Activated T-cell treated with anti-CD3 and anti-CD28 coated beads, Interleukin-2, amount 50 U/mL, for 72 hours (primary cell): ENCODE data around the gene ICAM1. TPM values are rescaled to one million over a fixed set of nuclear protein-coding genes. Genes with fewer than 3 reads are reported as not detected.
"Not testable (repeated sequence)": the region's sequence is repeated elsewhere in the genome, so short reads cannot be mapped to it uniquely, and the experiment has no call there.

Experiments used
- ATAC-seq, 2 donors: fragments of 150-1000 bp; cut with Tn5 transposase; replicated peaks in 1 of 2; 2 replicates each; pipeline ENCODE4 v1.10.0; 2021; ENCODE audit warnings: moderate library complexity in 2 of 2, mild to moderate bottlenecking in 1 of 2
- DNase-seq, 2 donors: peaks; one replicate each; pipeline ENCODE4 v3.0.0; 2021 to 2022; ENCODE audit warnings: mixed read lengths in 1 of 2
- H3K27ac Mint-ChIP-seq: one replicate; pipeline ENCODE4 v1.8.0; 2022; ENCODE audit warnings: mild to moderate bottlenecking, moderate library complexity, mixed read lengths
- H3K27me3 Mint-ChIP-seq: one replicate; pipeline ENCODE4 v1.8.0; 2022; ENCODE audit warnings: low read depth, mixed read lengths
- H3K36me3 Mint-ChIP-seq, 2 donors: one replicate each; pipeline ENCODE4 v1.8.0; 2022; ENCODE audit warnings: mixed read lengths in 2 of 2, mild to moderate bottlenecking in 1 of 2; ENCODE audit not compliant: insufficient read depth in 2 of 2
- H3K4me1 Mint-ChIP-seq: one replicate; pipeline ENCODE4 v1.8.0; 2022; ENCODE audit warnings: low read depth, mixed read lengths
- H3K4me3 Mint-ChIP-seq, 2 donors: one replicate each; pipeline ENCODE4 v1.8.0; 2022; ENCODE audit warnings: mild to moderate bottlenecking in 2 of 2, mixed read lengths in 2 of 2, moderate library complexity in 2 of 2
- H3K9me3 Mint-ChIP-seq, 2 donors: one replicate each; pipeline ENCODE4 v1.8.0; 2022; ENCODE audit warnings: mixed read lengths in 2 of 2
- total RNA-seq, 2 donors: library from RNA; stranded (reverse); gene quantifications; one replicate each; pipeline ENCODE4 v1.2.3, GENCODE V29; 2022

ICAM1 gene
- total RNA-seq, 2 donors from 2014 or later, result 20.7 to 40.1 TPM

DNA sequence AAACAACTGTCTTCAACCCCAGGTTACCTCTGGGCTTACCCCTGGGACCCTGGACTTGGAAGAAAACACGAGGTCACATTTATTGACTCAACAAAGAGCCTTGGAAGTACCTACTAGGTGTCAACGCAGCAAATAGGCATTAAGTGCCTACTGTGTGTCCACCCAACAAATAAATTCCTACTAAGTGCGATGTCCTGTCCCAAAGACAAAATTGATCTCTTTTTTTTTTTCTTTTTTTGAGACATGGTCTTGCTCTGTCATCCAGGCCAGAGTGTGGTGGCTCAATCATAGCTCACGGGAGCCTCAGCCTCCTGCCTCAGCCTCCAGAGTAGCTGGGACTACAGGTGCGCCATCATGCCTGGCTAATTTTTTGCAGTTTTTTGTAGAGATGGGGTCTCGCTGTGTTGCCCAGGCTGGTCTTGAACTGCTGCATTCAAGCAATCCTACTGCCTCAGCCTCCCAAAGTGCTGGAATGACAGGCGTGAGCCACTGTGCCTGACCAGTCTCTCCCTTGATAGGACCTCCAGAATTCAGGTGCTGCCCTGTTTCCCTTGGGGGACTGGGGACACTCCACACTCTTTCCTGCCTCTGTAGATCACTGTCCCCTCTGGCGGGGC lies 39.2 kb upstream of the ICAM1 start:
- Mint-ChIP-seq H3K27me3 (no peaks in the 10 kb centered on the region), H3K4me3 (peak overlapping the region; percentile 93), H3K4me1 (peaks cover 31% of the 10 kb centered on the region), H3K36me3 (peaks cover 0 to 2% of the 10 kb centered on the region in 2 donors), H3K27ac (no peak overlapping the region), H3K9me3 (no peaks in the 10 kb centered on the region)
- no peak for ATAC-seq
- no peak for DNase-seq

DNA sequence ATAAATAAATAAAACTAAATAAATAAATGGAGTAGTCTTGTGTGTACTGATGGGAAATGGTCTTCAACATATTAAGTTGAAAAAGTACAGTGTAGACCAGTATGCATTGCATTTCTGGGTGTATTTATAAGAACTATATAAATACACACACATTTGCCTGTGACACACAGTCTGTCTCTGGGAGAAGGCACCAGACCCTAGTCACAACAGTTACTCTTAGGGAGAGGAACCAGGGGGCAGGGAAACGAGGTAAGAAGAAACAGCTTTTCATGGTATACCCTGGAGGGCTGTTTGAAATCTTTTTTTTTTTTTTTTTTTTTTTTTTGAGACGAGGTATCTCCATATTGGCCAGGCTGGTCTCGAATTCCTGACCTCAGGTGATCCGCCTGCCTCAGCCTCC lies 37.0 kb upstream of the ICAM1 start:
- ATAC-seq (no peak), DNase-seq (no peak)
- Mint-ChIP-seq H3K9me3 (no peaks in the 10 kb centered on the region), H3K36me3 (peaks cover 0 to 2% of the 10 kb centered on the region in 2 donors), H3K4me3 (no peak overlapping the region), H3K27me3 (no peaks in the 10 kb centered on the region), H3K4me1 (peaks cover 39% of the 10 kb centered on the region), H3K27ac (no peak overlapping the region)

DNA sequence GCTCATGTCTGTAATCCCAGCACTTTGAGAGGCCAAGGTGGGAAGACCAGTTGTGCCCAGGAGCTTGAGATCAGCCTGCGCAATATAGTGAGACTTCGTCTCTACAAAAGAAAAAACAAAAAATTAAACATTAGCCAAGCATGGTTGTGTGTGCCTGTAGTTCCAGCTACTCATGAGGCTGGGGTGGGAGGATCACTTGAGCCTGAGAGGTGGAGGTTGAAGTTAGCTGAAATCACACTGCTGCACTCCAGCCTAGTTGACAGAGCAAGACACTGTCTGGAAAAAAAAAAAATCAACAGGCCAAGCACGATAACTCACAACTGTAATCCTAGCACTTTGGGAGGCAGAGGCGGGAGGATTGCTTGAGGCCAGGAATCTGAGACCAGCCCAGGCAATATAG lies 35.9 kb upstream of the ICAM1 start:
- DNase-seq (no peak), ATAC-seq (no peak)
- Mint-ChIP-seq H3K27ac (no peak overlapping the region), H3K36me3 (peaks cover 0 to 2% of the 10 kb centered on the region in 2 donors), H3K27me3 (no peaks in the 10 kb centered on the region), H3K9me3 (no peaks in the 10 kb centered on the region), H3K4me3 (peak overlapping the region in 1 of 2 donors; percentile 100), H3K4me1 (peaks cover 37% of the 10 kb centered on the region)

DNA sequence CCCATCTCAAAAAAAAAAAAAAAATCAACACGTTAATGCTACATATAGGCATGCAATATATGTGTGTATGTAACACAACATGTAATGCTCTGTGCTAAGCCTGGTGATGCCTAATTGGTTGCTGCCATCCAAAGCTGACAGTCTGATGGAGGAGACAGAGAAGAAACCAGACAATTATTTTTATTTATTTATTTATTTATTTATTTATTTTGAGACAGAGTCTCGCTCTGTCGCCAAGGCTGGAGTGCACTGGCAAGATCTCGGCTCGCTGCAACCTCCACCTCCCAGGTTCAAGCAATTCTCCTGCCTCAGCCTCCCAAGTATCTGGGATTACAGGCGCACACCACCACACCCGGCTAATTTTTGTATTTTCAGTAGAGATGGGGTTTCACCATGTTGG lies 35.5 kb upstream of the ICAM1 start:
- not testable (repeated sequence) for H3K36me3 Mint-ChIP-seq, DNase-seq, H3K27me3 Mint-ChIP-seq, H3K9me3 Mint-ChIP-seq, ATAC-seq
- H3K4me3 Mint-ChIP-seq, result peak overlapping the region; percentile 98 to 100
- peak overlapping the region; percentile 99 for H3K27ac Mint-ChIP-seq
- H3K4me1 Mint-ChIP-seq, result peaks cover 37% of the 10 kb centered on the region

DNA sequence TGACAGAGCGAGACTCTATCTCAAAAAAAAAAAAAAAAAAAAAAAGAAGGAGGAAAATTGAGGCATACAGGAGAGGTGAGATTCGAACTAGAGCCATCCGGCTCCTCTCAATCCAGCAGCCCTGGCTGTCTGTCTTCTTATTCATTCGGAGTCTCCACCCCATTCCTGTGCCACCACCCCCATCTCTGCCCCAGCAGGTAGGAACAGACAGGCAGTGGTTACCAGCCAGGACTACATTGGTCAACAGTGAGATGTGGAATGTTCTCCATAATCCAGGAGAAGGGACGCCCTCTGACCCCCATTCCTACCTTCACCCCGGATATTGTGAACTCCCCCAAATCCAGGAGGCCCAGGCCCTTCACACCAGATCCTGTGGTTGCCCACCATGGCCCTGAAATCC lies 33.2 kb upstream of the ICAM1 start:
- Mint-ChIP-seq H3K4me1 (peaks cover 33% of the 10 kb centered on the region), H3K9me3 (no peaks in the 10 kb centered on the region), H3K4me3 (peak overlapping the region; percentile 29 to 47), H3K27me3 (no peaks in the 10 kb centered on the region), H3K27ac (no peak overlapping the region), H3K36me3 (peaks cover 0 to 2% of the 10 kb centered on the region in 2 donors)
- no peak for ATAC-seq
- no peak for DNase-seq

DNA sequence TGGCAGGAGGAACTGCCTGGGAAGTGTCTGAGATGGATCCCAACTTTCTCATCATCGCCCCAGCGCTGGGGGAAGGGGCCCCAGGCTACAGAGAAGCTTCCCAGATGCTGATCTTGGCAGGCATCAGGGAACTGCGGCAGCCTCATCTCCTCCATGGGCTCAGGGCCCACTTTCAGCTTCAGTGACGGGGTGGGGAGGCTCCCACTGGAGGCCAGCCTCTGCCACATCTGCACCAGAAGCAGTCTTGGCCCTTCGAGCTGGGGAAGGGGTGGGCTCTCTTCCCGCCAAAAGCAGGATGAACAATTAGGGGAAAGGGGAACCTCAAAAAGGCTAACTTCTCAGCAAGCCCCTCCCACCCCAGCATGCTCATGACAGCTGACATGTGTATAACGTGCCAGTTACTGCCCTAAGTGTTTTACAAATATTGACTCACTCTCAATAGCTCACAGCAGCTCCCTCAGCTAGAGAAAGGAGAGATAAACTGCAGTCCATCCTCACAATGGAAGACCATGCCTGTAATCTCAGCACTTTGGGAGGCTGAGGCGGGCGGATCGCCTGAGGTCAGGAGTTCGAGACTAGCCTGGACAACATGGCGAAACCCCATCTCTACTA lies 32.6 kb upstream of the ICAM1 start:
- Mint-ChIP-seq H3K9me3 (no peaks in the 10 kb centered on the region), H3K27me3 (no peaks in the 10 kb centered on the region), H3K4me1 (peaks cover 33% of the 10 kb centered on the region), H3K27ac (peak overlapping the region; percentile 19), H3K4me3 (peak overlapping the region; percentile 29 to 47), H3K36me3 (peaks cover 0 to 2% of the 10 kb centered on the region in 2 donors)
- no peak for DNase-seq
- no peak for ATAC-seq

DNA sequence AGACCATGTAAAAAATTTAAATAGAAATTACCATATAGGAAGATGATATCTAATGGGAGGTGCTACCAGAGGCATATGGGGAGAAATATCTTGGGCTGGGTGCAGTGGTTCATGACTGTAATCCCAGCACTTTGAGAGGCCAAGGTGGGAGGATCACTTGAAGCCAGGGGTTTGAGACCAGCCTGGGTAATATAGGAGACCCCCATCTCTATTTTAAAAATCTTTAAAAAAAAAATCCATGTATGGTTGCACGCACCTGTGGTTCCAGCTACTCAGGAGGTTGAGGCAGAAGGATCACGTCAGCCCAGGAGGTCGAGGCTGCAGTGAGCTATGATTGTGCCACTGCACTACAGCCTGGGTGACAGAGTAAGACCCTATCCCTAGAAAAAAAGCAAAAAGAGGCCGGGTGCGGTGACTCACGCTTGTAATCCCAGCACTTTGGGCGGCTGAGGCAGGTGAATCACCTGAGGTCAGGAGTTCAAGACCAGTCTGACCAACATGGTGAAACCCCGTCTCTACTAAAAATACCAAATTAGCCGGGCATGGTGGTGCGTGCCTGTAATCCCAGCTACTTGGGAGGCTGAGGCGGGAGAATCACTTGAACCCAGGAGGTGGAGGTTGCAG lies 29.0 kb upstream of the ICAM1 start:
- ATAC-seq, H3K27me3 Mint-ChIP-seq, H3K27ac Mint-ChIP-seq, H3K36me3 Mint-ChIP-seq, H3K4me3 Mint-ChIP-seq, DNase-seq, H3K9me3 Mint-ChIP-seq: not testable (repeated sequence)
- peaks cover 20% of the 10 kb centered on the region for H3K4me1 Mint-ChIP-seq

DNA sequence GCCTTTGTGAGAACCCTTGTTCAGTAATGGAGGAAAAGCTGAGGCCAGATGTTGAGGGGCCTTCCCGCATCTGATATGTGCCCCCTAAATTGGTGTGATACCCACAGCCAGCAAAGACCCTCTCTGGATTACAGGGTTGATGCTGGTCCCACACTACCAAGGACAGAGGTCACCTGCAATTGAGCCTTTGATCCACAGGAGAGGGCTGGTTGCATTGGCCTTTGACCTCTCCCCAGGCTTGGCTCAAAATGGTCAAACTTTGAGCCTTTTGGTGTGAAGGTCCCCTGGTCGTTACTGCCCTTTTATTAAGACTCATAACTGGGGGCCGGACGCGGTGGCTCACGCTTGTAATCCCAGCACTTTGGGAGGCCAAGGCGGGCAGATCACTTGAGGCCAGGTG lies 27.3 kb upstream of the ICAM1 start:
- H3K4me3 Mint-ChIP-seq, result no peak overlapping the region
- no peak for DNase-seq
- H3K4me1 Mint-ChIP-seq, result peaks cover 11% of the 10 kb centered on the region
- no peak overlapping the region for H3K27ac Mint-ChIP-seq
- H3K27me3 Mint-ChIP-seq, result no peaks in the 10 kb centered on the region
- no peaks in the 10 kb centered on the region for H3K36me3 Mint-ChIP-seq
- ATAC-seq, result no peak
- H3K9me3 Mint-ChIP-seq, result no peaks in the 10 kb centered on the region

DNA sequence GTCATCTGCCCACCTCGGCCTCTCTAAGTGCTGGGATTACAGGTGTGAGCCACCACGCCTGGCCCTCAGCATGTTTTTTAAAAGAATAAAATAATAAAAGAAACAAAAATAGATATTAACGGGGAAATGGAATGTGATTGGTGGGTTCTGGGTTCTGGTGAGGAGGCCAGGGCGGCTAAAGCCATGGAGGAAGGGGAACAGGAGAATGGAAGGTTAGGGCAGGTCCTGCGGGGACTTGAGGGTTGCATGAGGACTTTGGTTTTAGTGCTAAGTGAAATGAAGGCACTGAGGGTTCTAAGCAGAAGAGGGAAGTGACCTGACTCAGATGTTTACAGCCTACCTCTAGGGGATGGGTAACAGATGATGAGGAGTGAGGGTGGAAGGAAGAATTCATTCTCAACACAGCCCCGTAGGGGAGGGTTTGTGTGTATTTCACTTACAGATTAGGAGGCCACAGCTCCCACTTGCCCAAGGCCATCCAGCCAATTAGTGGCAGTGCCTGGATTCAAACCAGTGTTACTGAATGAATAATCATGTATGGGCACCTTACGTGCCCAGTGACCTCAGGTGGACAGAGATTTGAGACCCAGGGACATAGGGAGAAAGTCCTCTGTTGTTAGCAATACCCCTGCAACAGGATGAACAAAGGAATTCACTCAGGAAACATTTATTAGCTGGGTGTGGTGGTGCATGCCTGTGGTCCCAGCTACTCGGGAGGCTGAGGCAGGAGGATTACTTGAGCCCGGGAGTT lies 25.6 kb upstream of the ICAM1 start:
- Mint-ChIP-seq H3K27ac (no peak overlapping the region), H3K9me3 (no peaks in the 10 kb centered on the region), H3K4me3 (no peak overlapping the region), H3K36me3 (no peaks in the 10 kb centered on the region), H3K4me1 (no peaks in the 10 kb centered on the region), H3K27me3 (no peaks in the 10 kb centered on the region)
- DNase-seq (no peak), ATAC-seq (no peak)

DNA sequence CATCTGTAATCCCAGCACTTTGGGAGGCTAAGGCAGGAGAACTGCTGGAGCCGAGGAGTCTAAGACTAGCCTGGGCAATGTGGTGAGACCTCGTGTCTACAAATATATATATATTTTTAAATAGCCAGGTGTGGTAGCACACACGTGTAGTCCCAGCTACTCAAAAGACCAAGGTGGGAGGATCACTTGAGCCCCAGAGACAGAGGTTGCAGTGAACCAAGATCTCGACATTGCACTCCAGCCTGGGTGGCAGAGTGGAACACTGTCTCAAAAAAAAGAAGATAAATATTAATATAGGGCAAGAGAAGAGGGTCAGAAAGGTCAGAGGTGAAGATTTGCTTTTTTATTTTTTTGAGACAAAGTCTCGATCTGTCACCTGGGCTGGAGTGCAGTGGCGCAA lies 24.4 kb upstream of the ICAM1 start:
- no peaks in the 10 kb centered on the region for H3K27me3 Mint-ChIP-seq
- H3K4me1 Mint-ChIP-seq, result no peaks in the 10 kb centered on the region
- DNase-seq (no peak), ATAC-seq (no peak)
- no peak overlapping the region for H3K4me3 Mint-ChIP-seq
- H3K36me3 Mint-ChIP-seq, result no peaks in the 10 kb centered on the region
- no peak overlapping the region for H3K27ac Mint-ChIP-seq
- H3K9me3 Mint-ChIP-seq, result no peaks in the 10 kb centered on the region

DNA sequence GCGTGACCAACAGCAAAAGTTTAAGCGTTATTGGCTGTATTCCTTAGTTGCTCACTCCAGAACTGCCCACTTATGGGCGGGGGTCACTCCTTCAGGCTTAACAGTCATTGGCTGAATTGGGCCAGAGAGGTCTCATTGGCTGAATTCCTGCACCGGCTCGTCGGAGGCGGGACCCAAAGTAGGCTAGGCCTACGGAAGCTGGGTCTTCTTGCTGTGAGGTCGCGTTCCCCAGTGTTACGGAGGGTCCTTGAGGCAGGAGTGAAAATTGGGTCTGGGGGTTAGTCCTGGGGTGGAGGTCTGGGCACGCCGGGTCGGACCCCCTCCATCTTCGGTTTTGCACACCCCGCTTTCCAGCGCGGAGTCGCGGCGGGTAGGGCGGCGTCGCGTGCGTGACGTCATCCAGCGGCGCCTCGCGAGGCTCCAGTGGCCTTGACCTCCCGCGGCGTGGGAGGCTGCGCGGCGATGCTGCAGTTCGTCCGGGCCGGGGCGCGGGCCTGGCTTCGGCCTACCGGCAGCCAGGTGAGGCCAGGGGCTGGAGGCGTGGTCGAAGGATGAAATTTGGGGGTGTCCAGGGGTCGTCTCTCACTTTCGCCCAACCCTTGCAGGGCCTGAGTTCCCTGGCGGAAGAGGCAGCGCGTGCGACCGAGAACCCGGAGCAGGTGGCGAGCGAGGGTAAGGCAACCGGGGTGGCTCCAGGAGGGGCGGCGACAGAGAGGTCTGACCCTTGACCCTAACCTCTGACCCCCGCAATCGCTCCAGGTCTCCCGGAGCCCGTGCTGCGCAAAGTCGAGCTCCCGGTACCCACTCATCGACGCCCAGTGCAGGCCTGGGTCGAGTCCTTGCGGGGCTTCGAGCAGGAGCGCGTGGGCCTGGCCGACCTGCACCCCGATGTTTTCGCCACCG lies 18.9 kb upstream of the ICAM1 start, which contains the start of gene MRPL4:
Gene MRPL4, plus strand, starts transcription at position 423 of the 903 bp plus-strand sequence. Its CDS starts 40 bp downstream, at position 463.
- peak; percentile 95 to 98 for DNase-seq
- Mint-ChIP-seq H3K36me3 (peaks cover 8 to 15% of the 10 kb centered on the region in 2 donors), H3K4me1 (peaks cover 20% of the 10 kb centered on the region), H3K27ac (peak within 1 kb of the TSS; percentile 94), H3K9me3 (no peaks in the 10 kb centered on the region), H3K4me3 (peak within 1 kb of the TSS; percentile 94 to 96), H3K27me3 (no peaks in the 10 kb centered on the region)
- ATAC-seq, result peak; percentile 96 to 97

DNA sequence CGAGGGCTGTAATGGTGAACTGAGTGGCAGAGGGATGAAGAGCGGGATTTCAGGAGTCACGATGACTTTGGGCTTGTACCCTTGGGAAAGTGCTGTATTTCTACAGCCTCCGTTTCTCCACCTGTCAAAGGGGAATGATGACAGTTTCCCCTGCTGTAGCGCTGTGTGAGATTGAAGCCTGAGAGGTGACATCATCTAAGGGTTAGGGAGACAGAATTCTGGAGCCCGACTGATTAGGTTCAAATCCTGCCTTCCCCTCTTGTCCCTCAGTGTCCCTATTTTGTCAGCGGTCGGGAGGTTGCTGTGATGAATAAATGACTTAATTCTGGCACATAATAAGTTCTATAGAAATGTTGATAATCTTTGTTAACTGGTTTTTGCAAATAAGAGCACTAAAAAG lies 18.2 kb upstream of the ICAM1 start:
- H3K27me3 Mint-ChIP-seq, result no peaks in the 10 kb centered on the region
- H3K4me3 Mint-ChIP-seq, result peak overlapping the region; percentile 94 to 96
- DNase-seq (no peak), ATAC-seq (no peak)
- H3K9me3 Mint-ChIP-seq, result no peaks in the 10 kb centered on the region
- H3K4me1 Mint-ChIP-seq, result peaks cover 24% of the 10 kb centered on the region
- H3K36me3 Mint-ChIP-seq, result peaks cover 13 to 21% of the 10 kb centered on the region in 2 donors
- H3K27ac Mint-ChIP-seq, result peak overlapping the region; percentile 74
